ENCODE results near the gene COL16A1.
A peak's percentile ranks its signal among the peaks of the same experiment; 100 is the strongest.

The COL16A1 gene

DNA sequence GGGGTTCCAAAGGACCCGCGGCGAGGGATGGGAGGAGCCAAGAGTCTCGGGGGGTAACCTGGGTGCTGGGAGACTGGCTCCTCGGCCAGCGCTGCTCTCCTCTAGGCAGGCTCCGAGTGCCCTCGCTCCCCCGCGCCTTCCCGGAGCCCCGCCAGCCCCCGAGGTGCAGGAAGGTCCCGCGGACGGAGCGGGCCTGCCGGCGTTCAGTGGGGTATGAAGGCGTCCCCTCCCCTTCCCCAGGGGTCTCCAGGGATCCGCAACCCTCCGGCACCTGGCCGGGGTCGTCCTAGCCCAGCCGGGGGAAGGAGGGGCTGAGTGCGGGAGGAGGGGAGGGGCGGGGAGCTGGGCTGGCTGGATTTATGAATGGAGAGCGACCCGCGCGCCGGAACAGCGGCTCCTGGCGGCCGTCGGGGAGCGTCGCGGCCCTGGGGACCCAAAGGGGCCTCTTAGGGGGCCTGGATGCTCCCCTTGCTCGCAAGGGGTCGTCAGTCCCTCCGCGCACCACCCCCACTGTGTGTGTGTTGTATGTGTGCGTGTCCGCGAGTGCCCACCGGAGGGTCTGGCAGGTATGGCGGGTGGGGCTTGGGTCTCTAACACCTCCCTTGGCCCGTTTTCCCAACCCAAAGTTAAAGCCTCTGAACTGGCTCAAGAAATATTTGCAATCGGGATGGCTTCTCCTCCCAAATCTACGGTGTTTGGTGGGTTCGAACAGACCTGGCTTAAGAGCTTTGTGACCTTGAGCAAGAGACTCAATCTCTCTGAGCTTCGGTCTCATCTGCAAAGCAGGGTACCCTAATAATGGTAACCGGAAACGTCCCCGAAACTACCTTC lies 85.7 kb downstream of the COL16A1 start:
- H3K27ac ChIP-seq (ENCODE audit: low read length): no peak overlapping the region
- H3K4me1 ChIP-seq (ENCODE audit: control insufficient read depth in 1 of 2, insufficient read depth in 2 of 2, low read length in 2 of 2): peaks cover 0 to 9% of the 10 kb centered on the region in 2 donors
- peaks cover 5% of the 10 kb centered on the region for H3K27me3 ChIP-seq (ENCODE audit: low read depth, low read length)
- H3K4me3 ChIP-seq (ENCODE audit: low read depth in 1 of 2, low read length in 2 of 2): peak overlapping the region; percentile 26 to 62
- H3K9me3 ChIP-seq (ENCODE audit: control insufficient read depth in 1 of 2, low read length in 2 of 2): no peaks in the 10 kb centered on the region
- no peaks in the 10 kb centered on the region for H3K36me3 ChIP-seq (ENCODE audit: control insufficient read depth in 1 of 2, insufficient read depth in 2 of 2, low read length in 2 of 2)

- H3K27ac ChIP-seq (ENCODE audit: low read length): no peak within 1 kb of the TSS
- H3K27me3 ChIP-seq (ENCODE audit: low read depth, low read length): peaks cover 5% of the 10 kb centered on the region
- peak within 1 kb of the TSS; percentile 26 to 62 for H3K4me3 ChIP-seq (ENCODE audit: low read depth in 1 of 2, low read length in 2 of 2)
- no peaks in the 10 kb centered on the region for H3K36me3 ChIP-seq (ENCODE audit: control insufficient read depth in 1 of 2, insufficient read depth in 2 of 2, low read length in 2 of 2)
- H3K4me1 ChIP-seq (ENCODE audit: control insufficient read depth in 1 of 2, insufficient read depth in 2 of 2, low read length in 2 of 2): peaks cover 0 to 9% of the 10 kb centered on the region in 2 donors
- H3K9me3 ChIP-seq (ENCODE audit: control insufficient read depth in 1 of 2, low read length in 2 of 2): no peaks in the 10 kb centered on the region
These were observed 86.5 kb downstream of the COL16A1 start, which contains the start of gene HCRTR1 for GRCh38 chr1:31617218-31617915. TSS of gene HCRTR1 (plus strand) at chr1:31617689. CDS start at chr1:31619193, 1,504 bp downstream.

DNA sequence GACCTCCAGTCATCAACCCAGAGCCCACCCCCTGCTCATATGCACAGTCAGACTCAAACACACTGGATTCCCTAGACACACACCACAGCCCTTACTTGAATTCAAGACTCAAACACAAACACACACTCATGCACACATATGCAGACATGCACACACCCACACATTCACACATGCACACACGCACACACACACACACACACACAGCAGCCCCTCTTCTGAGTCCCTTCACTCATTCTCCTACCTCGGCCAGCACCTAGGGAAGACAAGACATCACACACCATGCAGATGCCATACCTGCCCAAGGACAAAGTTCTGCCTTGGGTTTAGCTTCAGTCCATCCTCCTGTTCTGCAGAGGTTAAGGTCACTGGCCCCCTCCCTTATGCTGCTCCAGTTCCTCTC lies 87.9 kb downstream of the COL16A1 start:
- H3K9me3 ChIP-seq (ENCODE audit: control insufficient read depth in 1 of 2, low read length in 2 of 2): no peaks in the 10 kb centered on the region
- H3K4me3 ChIP-seq (ENCODE audit: low read depth in 1 of 2, low read length in 2 of 2): no peak overlapping the region
- H3K36me3 ChIP-seq (ENCODE audit: control insufficient read depth in 1 of 2, insufficient read depth in 2 of 2, low read length in 2 of 2): no peaks in the 10 kb centered on the region
- H3K27ac ChIP-seq (ENCODE audit: low read length): no peak overlapping the region
- H3K4me1 ChIP-seq (ENCODE audit: control insufficient read depth in 1 of 2, insufficient read depth in 2 of 2, low read length in 2 of 2): peaks cover 0 to 9% of the 10 kb centered on the region in 2 donors
- H3K27me3 ChIP-seq (ENCODE audit: low read depth, low read length): peaks cover 5% of the 10 kb centered on the region

DNA sequence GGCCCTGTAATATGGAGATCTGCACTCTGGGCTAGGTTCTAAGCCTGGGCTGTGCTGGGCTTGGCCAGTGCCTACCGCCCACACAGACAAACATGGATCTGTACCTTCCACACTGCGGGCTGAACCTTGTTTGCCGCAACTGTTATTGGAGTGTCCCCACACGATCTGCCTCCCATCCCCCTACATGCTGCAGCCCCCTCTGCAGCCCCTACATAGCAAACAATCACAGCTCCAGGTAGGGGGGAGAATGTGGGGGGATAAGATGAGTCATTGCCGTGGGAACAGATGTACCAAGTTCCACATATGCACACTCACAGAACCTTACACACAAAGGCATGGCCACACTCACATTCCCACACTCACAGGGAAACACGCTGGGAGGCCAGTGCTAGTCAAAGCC lies 88.4 kb downstream of the COL16A1 start:
- Histone ChIP-seq H3K4me1 (ENCODE audit: control insufficient read depth in 1 of 2, insufficient read depth in 2 of 2, low read length in 2 of 2) (peaks cover 0 to 9% of the 10 kb centered on the region in 2 donors), H3K27me3 (ENCODE audit: low read depth, low read length) (peaks cover 5% of the 10 kb centered on the region), H3K9me3 (ENCODE audit: control insufficient read depth in 1 of 2, low read length in 2 of 2) (no peaks in the 10 kb centered on the region), H3K4me3 (ENCODE audit: low read depth in 1 of 2, low read length in 2 of 2) (no peak overlapping the region), H3K36me3 (ENCODE audit: control insufficient read depth in 1 of 2, insufficient read depth in 2 of 2, low read length in 2 of 2) (no peaks in the 10 kb centered on the region), H3K27ac (ENCODE audit: low read length) (no peak overlapping the region)

DNA sequence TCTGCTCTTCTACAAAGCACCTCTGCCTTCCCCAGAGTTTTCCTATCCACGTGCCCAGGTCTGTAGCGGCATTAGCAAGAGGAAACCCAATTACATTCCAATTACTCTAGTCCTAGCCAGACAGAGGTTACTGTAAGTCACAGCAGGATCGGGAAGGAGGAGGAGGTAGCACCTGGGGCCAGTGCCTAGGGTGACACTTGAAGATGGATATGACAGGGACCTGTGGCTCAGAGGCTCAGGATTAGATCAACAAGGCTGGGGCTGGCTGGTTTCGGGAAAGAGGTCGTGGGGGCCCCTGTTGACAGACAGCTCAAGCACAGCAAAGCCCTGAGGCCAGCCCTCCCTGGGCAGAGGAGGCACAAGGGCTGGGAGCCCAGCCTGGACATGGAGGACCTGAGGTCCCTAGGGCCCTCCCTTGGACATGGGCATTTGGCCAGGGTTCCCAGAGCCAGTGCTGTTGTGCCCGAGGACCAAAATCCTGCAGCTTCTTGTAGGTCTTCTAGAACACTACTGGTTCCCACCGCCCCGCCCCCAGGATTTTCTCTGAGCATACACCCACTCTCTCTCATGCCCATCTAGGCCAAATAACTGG lies 89.3 kb downstream of the COL16A1 start:
- Histone ChIP-seq H3K36me3 (ENCODE audit: control insufficient read depth in 1 of 2, insufficient read depth in 2 of 2, low read length in 2 of 2) (no peaks in the 10 kb centered on the region), H3K27ac (ENCODE audit: low read length) (no peak overlapping the region), H3K9me3 (ENCODE audit: control insufficient read depth in 1 of 2, low read length in 2 of 2) (no peaks in the 10 kb centered on the region), H3K4me1 (ENCODE audit: control insufficient read depth in 1 of 2, insufficient read depth in 2 of 2, low read length in 2 of 2) (peaks cover 0 to 9% of the 10 kb centered on the region in 2 donors), H3K4me3 (ENCODE audit: low read depth in 1 of 2, low read length in 2 of 2) (no peak overlapping the region), H3K27me3 (ENCODE audit: low read depth, low read length) (peaks cover 5% of the 10 kb centered on the region)

DNA sequence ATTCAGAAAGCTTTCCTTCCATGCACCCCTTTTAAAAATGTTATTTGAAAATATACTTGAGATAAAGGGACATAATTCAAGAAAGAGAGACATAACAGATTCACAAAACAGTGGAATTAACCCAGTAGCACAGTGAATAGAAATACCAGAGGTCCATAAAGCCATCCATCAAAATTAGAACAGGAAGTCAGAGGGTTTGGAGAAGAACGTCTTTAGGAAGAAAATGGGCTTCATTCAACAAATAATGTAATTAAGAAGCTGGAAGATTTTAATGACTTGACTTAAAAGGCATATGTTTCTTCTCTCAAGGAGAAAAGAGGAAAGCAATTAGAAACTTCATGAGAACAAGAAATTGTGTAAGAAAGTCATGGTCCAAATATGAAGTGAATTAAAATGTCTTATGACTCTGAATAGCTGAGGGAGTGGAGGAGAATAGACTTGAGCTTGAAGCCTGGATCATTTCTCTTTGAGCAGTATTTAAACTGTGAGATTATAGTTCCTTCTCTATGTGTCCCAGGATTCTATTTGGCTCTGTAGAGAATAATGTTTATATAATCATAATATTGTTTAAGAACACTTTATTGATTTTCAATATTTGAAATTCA lies 94.2 kb downstream of the COL16A1 start:
- Histone ChIP-seq H3K27ac (ENCODE audit: low read length) (no peak overlapping the region), H3K36me3 (ENCODE audit: control insufficient read depth in 1 of 2, insufficient read depth in 2 of 2, low read length in 2 of 2) (no peaks in the 10 kb centered on the region), H3K9me3 (ENCODE audit: control insufficient read depth in 1 of 2, low read length in 2 of 2) (no peaks in the 10 kb centered on the region), H3K4me1 (ENCODE audit: control insufficient read depth in 1 of 2, insufficient read depth in 2 of 2, low read length in 2 of 2) (no peaks in the 10 kb centered on the region), H3K4me3 (ENCODE audit: low read depth in 1 of 2, low read length in 2 of 2) (no peak overlapping the region), H3K27me3 (ENCODE audit: low read depth, low read length) (no peaks in the 10 kb centered on the region)

GRCh38 chr1:31607360-31607759 lies 96.5 kb downstream of the COL16A1 start:
- Histone ChIP-seq H3K4me3 (ENCODE audit: low read depth in 1 of 2, low read length in 2 of 2) (no peak overlapping the region), H3K36me3 (ENCODE audit: control insufficient read depth in 1 of 2, insufficient read depth in 2 of 2, low read length in 2 of 2) (no peaks in the 10 kb centered on the region), H3K27ac (ENCODE audit: low read length) (no peak overlapping the region), H3K9me3 (ENCODE audit: control insufficient read depth in 1 of 2, low read length in 2 of 2) (no peaks in the 10 kb centered on the region), H3K27me3 (ENCODE audit: low read depth, low read length) (no peaks in the 10 kb centered on the region), H3K4me1 (ENCODE audit: control insufficient read depth in 1 of 2, insufficient read depth in 2 of 2, low read length in 2 of 2) (no peaks in the 10 kb centered on the region)

DNA sequence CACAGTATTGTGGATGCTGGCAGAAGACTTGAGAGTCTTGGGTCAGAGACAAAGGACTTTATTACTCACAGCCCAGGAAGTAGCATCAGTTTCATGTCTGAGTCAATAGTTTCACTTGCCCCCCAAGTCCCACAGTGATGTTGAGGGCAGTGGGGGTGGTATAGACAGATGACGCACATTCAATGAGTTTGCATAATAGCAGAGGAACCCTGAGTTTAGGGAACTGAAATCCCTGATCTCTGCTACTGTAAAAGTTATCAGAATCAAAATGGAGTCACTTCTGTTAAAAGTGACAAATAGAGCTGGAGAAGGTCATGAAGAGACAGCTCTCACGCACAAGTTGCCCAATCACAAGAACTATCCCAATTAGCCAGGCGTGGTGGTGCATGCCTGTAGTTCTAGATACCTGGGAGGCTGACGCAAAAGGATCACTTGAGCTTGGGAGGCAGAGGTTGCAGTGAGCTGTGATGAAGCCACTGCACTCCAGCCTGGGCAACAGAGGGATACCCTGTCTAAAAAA lies 97.8 kb downstream of the COL16A1 start:
- Histone ChIP-seq H3K36me3 (ENCODE audit: control insufficient read depth in 1 of 2, insufficient read depth in 2 of 2, low read length in 2 of 2) (no peaks in the 10 kb centered on the region), H3K27ac (ENCODE audit: low read length) (no peak overlapping the region), H3K27me3 (ENCODE audit: low read depth, low read length) (no peaks in the 10 kb centered on the region), H3K4me3 (ENCODE audit: low read depth in 1 of 2, low read length in 2 of 2) (no peak overlapping the region), H3K9me3 (ENCODE audit: control insufficient read depth in 1 of 2, low read length in 2 of 2) (no peaks in the 10 kb centered on the region), H3K4me1 (ENCODE audit: control insufficient read depth in 1 of 2, insufficient read depth in 2 of 2, low read length in 2 of 2) (no peaks in the 10 kb centered on the region)

Data from muscle layer of duodenum (tissue), 2 donors.